H54 (cell line): ENCODE data around the gene CRACDL.

Experiments
- DNase-seq: peaks from one replicate; pipeline ENCODE4 v3.0.0; 2011; ENCODE audit warnings: low spot score, mixed read lengths; ENCODE audit not compliant: insufficient read length
- FAIRE-seq: peaks from 3 replicates; lab custom pipeline; 2011; peaks lifted over from hg19 to GRCh38; lab: Jason Lieb, UNC
- POLR2A ChIP-seq: IDR thresholded peaks from 2 replicates; pipeline ENCODE4 v1.6.1; 2011; ENCODE audit warnings: low read depth, mild to moderate bottlenecking, low read length

The CRACDL gene

GRCh38 chr2:98866033-98866432 lies 70.0 kb downstream of the CRACDL start:
- DNase-seq (no peak), FAIRE-seq (no peak)
- TF ChIP-seq POLR2A, result no peak

GRCh38 chr2:98861601-98862000 lies 74.4 kb downstream of the CRACDL start:
- FAIRE-seq, result no peak
- TF ChIP-seq POLR2A, result no peak
- no peak for DNase-seq

GRCh38 chr2:98859323-98859722 lies 76.7 kb downstream of the CRACDL start:
- DNase-seq, result no peak
- FAIRE-seq, result no peak
- no peak for TF ChIP-seq POLR2A

GRCh38 chr2:98857001-98857400 lies 79.0 kb downstream of the CRACDL start:
- no peak for FAIRE-seq
- no peak for TF ChIP-seq POLR2A
- no peak for DNase-seq

GRCh38 chr2:98854682-98855081 lies 81.3 kb downstream of the CRACDL start:
- DNase-seq (no peak), FAIRE-seq (no peak)
- TF ChIP-seq POLR2A, result no peak

- DNase-seq, result no peak
- no peak for FAIRE-seq
- TF ChIP-seq POLR2A, result no peak
Measured at GRCh38 chr2:98852932-98853331, 83.1 kb downstream of the CRACDL start.

- DNase-seq (no peak), FAIRE-seq (no peak)
- TF ChIP-seq POLR2A, result no peak
Measured at GRCh38 chr2:98850074-98850473, 86.0 kb downstream of the CRACDL start.

GRCh38 chr2:98849113-98849512 lies 86.9 kb downstream of the CRACDL start:
- TF ChIP-seq POLR2A, result no peak
- no peak for DNase-seq
- no peak for FAIRE-seq

- FAIRE-seq (no peak), DNase-seq (no peak)
- no peak for TF ChIP-seq POLR2A
Measured at GRCh38 chr2:98847853-98848252, 88.2 kb downstream of the CRACDL start.

GRCh38 chr2:98846041-98846440 lies 90.0 kb downstream of the CRACDL start:
- no peak for TF ChIP-seq POLR2A
- FAIRE-seq (no peak), DNase-seq (no peak)

- DNase-seq (no peak), FAIRE-seq (no peak)
- no peak for TF ChIP-seq POLR2A
Measured at GRCh38 chr2:98842136-98842535, 93.9 kb downstream of the CRACDL start.

- TF ChIP-seq POLR2A, result no peak
- FAIRE-seq (peak; percentile 64), DNase-seq (no peak)
Measured at GRCh38 chr2:98839292-98839691, 96.7 kb downstream of the CRACDL start.

- no peak for DNase-seq
- FAIRE-seq, result no peak
- no peak for TF ChIP-seq POLR2A
Measured at GRCh38 chr2:98835831-98836385, 100.1 kb downstream of the CRACDL start.

- no peak for DNase-seq
- no peak for TF ChIP-seq POLR2A
- no peak for FAIRE-seq
Measured at GRCh38 chr2:98833917-98834263, 102.1 kb downstream of the CRACDL start.

- FAIRE-seq, result no peak
- no peak for TF ChIP-seq POLR2A
- DNase-seq, result no peak
Measured at GRCh38 chr2:98833172-98833916, 102.7 kb downstream of the CRACDL start.
